Measurements from ENCODE around the gene AGTRAP.

The AGTRAP gene

GRCh38 chr1:11786168-11786567 is 50.2 kb downstream of the AGTRAP start:
- no peak for DNase-seq

- DNase-seq = no peak
Observed at GRCh38 chr1:11787251-11787803, 51.4 kb downstream of the AGTRAP start.

- DNase-seq = no peak
Observed at GRCh38 chr1:11787804-11788436, 52.0 kb downstream of the AGTRAP start.

- DNase-seq = no peak
Observed at GRCh38 chr1:11788549-11789053, 52.7 kb downstream of the AGTRAP start.

GRCh38 chr1:11789126-11790067 is 53.5 kb downstream of the AGTRAP start:
- no peak for DNase-seq

- no peak for DNase-seq
Observed at GRCh38 chr1:11790101-11790879, 54.4 kb downstream of the AGTRAP start.

GRCh38 chr1:11790880-11791715 is 55.2 kb downstream of the AGTRAP start:
- DNase-seq = no peak

GRCh38 chr1:11792106-11792505 is 56.2 kb downstream of the AGTRAP start:
- no peak for DNase-seq

GRCh38 chr1:11793819-11794218 is 57.9 kb downstream of the AGTRAP start:
- no peak for DNase-seq

GRCh38 chr1:11794446-11795237 is 58.7 kb downstream of the AGTRAP start:
- no peak for DNase-seq

- no peak for DNase-seq
Observed at GRCh38 chr1:11795238-11795890, 59.4 kb downstream of the AGTRAP start.

- DNase-seq = no peak
Observed at GRCh38 chr1:11796036-11796828, 60.3 kb downstream of the AGTRAP start.

- DNase-seq = no peak
Observed at GRCh38 chr1:11797525-11798216, 61.7 kb downstream of the AGTRAP start.

GRCh38 chr1:11799099-11799498 is 63.2 kb downstream of the AGTRAP start:
- no peak for DNase-seq

GRCh38 chr1:11799896-11800295 is 64.0 kb downstream of the AGTRAP start:
- DNase-seq = no peak

GRCh38 chr1:11800391-11800755 is 64.4 kb downstream of the AGTRAP start:
- DNase-seq = no peak

All from effector CD4-positive, alpha-beta T cell (primary cell).